Measurements from ENCODE around the gene C9orf85.

- no peak for TF ChIP-seq POLR2A (IDR thresholded peaks at IDR 0.05; ENCODE audit: low read depth, low read length)
- TF ChIP-seq, protein P1, sequence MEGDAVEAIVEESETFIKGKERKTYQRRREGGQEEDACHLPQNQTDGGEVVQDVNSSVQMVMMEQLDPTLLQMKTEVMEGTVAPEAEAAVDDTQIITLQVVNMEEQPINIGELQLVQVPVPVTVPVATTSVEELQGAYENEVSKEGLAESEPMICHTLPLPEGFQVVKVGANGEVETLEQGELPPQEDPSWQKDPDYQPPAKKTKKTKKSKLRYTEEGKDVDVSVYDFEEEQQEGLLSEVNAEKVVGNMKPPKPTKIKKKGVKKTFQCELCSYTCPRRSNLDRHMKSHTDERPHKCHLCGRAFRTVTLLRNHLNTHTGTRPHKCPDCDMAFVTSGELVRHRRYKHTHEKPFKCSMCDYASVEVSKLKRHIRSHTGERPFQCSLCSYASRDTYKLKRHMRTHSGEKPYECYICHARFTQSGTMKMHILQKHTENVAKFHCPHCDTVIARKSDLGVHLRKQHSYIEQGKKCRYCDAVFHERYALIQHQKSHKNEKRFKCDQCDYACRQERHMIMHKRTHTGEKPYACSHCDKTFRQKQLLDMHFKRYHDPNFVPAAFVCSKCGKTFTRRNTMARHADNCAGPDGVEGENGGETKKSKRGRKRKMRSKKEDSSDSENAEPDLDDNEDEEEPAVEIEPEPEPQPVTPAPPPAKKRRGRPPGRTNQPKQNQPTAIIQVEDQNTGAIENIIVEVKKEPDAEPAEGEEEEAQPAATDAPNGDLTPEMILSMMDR (IDR thresholded peaks at IDR 0.05; ENCODE audit: extremely low read depth in 1 of 2, insufficient read depth in 1 of 2, low read depth in 1 of 2, low read length in 2 of 2) = no peak
- no peak for TF ChIP-seq POLR2AphosphoS5 (IDR thresholded peaks at IDR 0.05; ENCODE audit: insufficient read depth, low read depth, low read length)
- TF ChIP-seq EZH2 (IDR thresholded peaks at IDR 0.05; ENCODE audit: borderline replicate concordance, low read depth, low read length, severe bottlenecking) = no peak
- no peak for TF ChIP-seq MAX (IDR thresholded peaks at IDR 0.05; ENCODE audit: insufficient read depth, insufficient read length)
- TF ChIP-seq FOS (IDR thresholded peaks at IDR 0.05; ENCODE audit: borderline replicate concordance, insufficient read depth, low read length) = no peak
- no peak for TF ChIP-seq JUN (IDR thresholded peaks at IDR 0.05; ENCODE audit: borderline replicate concordance, insufficient read depth, insufficient read length, low read depth)
- TF ChIP-seq MYC (IDR thresholded peaks at IDR 0.05; ENCODE audit: low read depth, low read length) = no peak
- TF ChIP-seq GATA2 (IDR thresholded peaks at IDR 0.05; ENCODE audit: insufficient read depth, insufficient read length, low read depth, low read length) = no peak
Measured at GRCh38 chr9:71980266-71981190, 69.1 kb downstream of the C9orf85 start.
